ENCODE data around the gene SLC44A1.
A peak's percentile ranks its signal among the peaks of the same experiment; 100 is the strongest.

SLC44A1 gene

GRCh38 chr9:105275111-105275510 is 30.7 kb downstream of the SLC44A1 start:
- DNase-seq = no peak

- no peak for DNase-seq
Measured at GRCh38 chr9:105275938-105276337, 31.5 kb downstream of the SLC44A1 start.

- DNase-seq = no peak
Measured at GRCh38 chr9:105278751-105279150, 34.3 kb downstream of the SLC44A1 start.

- no peak for DNase-seq
Measured at GRCh38 chr9:105280691-105281090, 36.2 kb downstream of the SLC44A1 start.

GRCh38 chr9:105281272-105281671 is 36.8 kb downstream of the SLC44A1 start:
- DNase-seq = no peak

- DNase-seq = no peak
Measured at GRCh38 chr9:105281926-105282325, 37.5 kb downstream of the SLC44A1 start.

GRCh38 chr9:105282870-105283621 is 38.6 kb downstream of the SLC44A1 start:
- no peak for DNase-seq

GRCh38 chr9:105283795-105284194 is 39.3 kb downstream of the SLC44A1 start:
- DNase-seq = no peak

GRCh38 chr9:105284463-105284862 is 40.0 kb downstream of the SLC44A1 start:
- DNase-seq = no peak

GRCh38 chr9:105286098-105286497 is 41.6 kb downstream of the SLC44A1 start:
- no peak for DNase-seq

- no peak for DNase-seq
Measured at GRCh38 chr9:105289305-105289704, 44.9 kb downstream of the SLC44A1 start.

GRCh38 chr9:105290418-105290817 is 46.0 kb downstream of the SLC44A1 start:
- no peak for DNase-seq

GRCh38 chr9:105290954-105291353 is 46.5 kb downstream of the SLC44A1 start:
- DNase-seq = no peak

GRCh38 chr9:105291422-105291859 is 47.0 kb downstream of the SLC44A1 start:
- DNase-seq = no peak

GRCh38 chr9:105291938-105292337 is 47.5 kb downstream of the SLC44A1 start:
- DNase-seq = no peak

GRCh38 chr9:105293408-105293807 is 49.0 kb downstream of the SLC44A1 start:
- no peak for DNase-seq

- no peak for DNase-seq
Measured at GRCh38 chr9:105295201-105295550, 50.7 kb downstream of the SLC44A1 start.

GRCh38 chr9:105295986-105296385 is 51.5 kb downstream of the SLC44A1 start:
- DNase-seq = no peak

GRCh38 chr9:105296445-105296844 is 52.0 kb downstream of the SLC44A1 start:
- no peak for DNase-seq

- no peak for DNase-seq
Measured at GRCh38 chr9:105296877-105297287, 52.4 kb downstream of the SLC44A1 start.

- no peak for DNase-seq
Measured at GRCh38 chr9:105297442-105298075, 53.1 kb downstream of the SLC44A1 start.

- DNase-seq = peak in 1 of 5 donors; percentile 43
Measured at GRCh38 chr9:105299190-105299854, 54.9 kb downstream of the SLC44A1 start.

- DNase-seq = no peak
Measured at GRCh38 chr9:105302728-105303127, 58.3 kb downstream of the SLC44A1 start.

GRCh38 chr9:105305856-105306255 is 61.4 kb downstream of the SLC44A1 start:
- DNase-seq = no peak

All from T-helper 1 cell (primary cell).